ENCODE measurements around the gene CCBE1. TPM values are rescaled to one million over a fixed set of nuclear protein-coding genes. Genes with fewer than 3 reads are reported as not detected.

The CCBE1 gene
- total RNA-seq, 2 donors from 2014 or later = 0.27 to 3.1 TPM

DNA sequence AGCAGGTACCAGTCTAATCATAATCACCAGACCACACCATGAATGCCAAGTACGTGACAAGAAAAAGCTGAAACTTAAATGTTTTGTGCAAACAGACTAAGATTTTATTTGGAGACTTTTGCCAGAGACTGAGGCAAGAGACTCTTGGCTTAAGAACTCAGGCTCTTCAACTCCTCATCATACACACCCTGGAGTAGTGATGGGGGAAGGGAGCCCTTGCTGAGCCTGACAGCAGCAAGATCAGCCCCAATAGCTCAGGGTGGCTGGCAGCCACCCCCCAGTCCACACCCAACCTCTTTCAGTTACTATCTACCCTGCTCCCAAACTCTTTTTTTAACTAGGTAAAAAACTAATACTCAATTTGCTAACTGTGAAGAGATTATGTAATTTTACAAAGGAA is 114.8 kb downstream of the CCBE1 start:
- Histone ChIP-seq H3K9me3 (no peaks in the 10 kb centered on the region), H3K4me1 (no peaks in the 10 kb centered on the region), H3K27ac (no peak overlapping the region), H3K36me3 (no peaks in the 10 kb centered on the region), H3K9ac (ENCODE audit: low read depth in 2 of 2, low read length in 2 of 2) (no peak overlapping the region), H3K4me3 (no peak overlapping the region), H3K27me3 (no peaks in the 10 kb centered on the region)
- intact Hi-C loops (cut with DNase I) = no loop called here
- TF ChIP-seq CTCF (IDR thresholded peaks at IDR 0.05) = no peak
- DNase-seq = no peak

DNA sequence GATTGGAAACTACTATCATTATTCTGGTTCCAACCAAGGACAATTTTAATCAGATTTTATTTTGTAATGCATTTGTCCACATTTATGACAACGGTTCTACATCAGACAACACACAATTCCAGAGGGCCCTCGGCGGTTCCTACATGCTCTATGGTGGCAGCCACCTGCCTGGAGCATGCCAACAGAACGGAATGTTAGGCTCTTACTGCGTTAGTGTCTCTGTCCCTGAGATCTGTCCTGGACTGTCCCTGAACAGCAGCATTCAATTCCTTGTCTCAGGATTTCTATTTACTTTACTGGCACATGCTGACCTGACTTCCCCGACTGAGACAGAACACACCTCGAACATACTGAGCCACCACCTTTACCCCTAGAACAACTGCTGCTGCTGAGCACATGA is 117.7 kb downstream of the CCBE1 start:
- H3K9me3 ChIP-seq = no peaks in the 10 kb centered on the region
- no peak overlapping the region for H3K27ac ChIP-seq
- intact Hi-C loops (cut with DNase I) = no loop called here
- H3K4me1 ChIP-seq = no peaks in the 10 kb centered on the region
- no peak overlapping the region for H3K9ac ChIP-seq (ENCODE audit: low read depth in 2 of 2, low read length in 2 of 2)
- no peaks in the 10 kb centered on the region for H3K27me3 ChIP-seq
- H3K4me3 ChIP-seq = no peak overlapping the region
- DNase-seq = no peak
- H3K36me3 ChIP-seq = no peaks in the 10 kb centered on the region
- no peak for TF ChIP-seq CTCF (IDR thresholded peaks at IDR 0.05)

- H3K4me3 ChIP-seq = no peak overlapping the region
- TF ChIP-seq CTCF (IDR thresholded peaks at IDR 0.05) = no peak
- H3K27ac ChIP-seq = no peak overlapping the region
- H3K4me1 ChIP-seq = no peaks in the 10 kb centered on the region
- no peak overlapping the region for H3K9ac ChIP-seq (ENCODE audit: low read depth in 2 of 2, low read length in 2 of 2)
- intact Hi-C loops (cut with DNase I) = no loop called here
- no peaks in the 10 kb centered on the region for H3K36me3 ChIP-seq
- DNase-seq = no peak
- no peaks in the 10 kb centered on the region for H3K9me3 ChIP-seq
- no peaks in the 10 kb centered on the region for H3K27me3 ChIP-seq
These were observed 119.9 kb downstream of the CCBE1 start for GRCh38 chr18:59577386-59577655.

GRCh38 chr18:59576541-59577385 is 120.5 kb downstream of the CCBE1 start:
- no peaks in the 10 kb centered on the region for H3K4me1 ChIP-seq
- DNase-seq = no peak
- H3K9ac ChIP-seq (ENCODE audit: low read depth in 2 of 2, low read length in 2 of 2) = no peak overlapping the region
- H3K27ac ChIP-seq = no peak overlapping the region
- intact Hi-C loops (cut with DNase I) = no loop called here
- no peak for TF ChIP-seq CTCF (IDR thresholded peaks at IDR 0.05)
- no peaks in the 10 kb centered on the region for H3K9me3 ChIP-seq
- no peak overlapping the region for H3K4me3 ChIP-seq
- H3K27me3 ChIP-seq = no peaks in the 10 kb centered on the region
- no peaks in the 10 kb centered on the region for H3K36me3 ChIP-seq

- Histone ChIP-seq H3K4me1 (no peaks in the 10 kb centered on the region), H3K36me3 (no peaks in the 10 kb centered on the region), H3K9ac (ENCODE audit: low read depth in 2 of 2, low read length in 2 of 2) (no peak overlapping the region), H3K27me3 (no peaks in the 10 kb centered on the region), H3K9me3 (no peaks in the 10 kb centered on the region), H3K27ac (no peak overlapping the region), H3K4me3 (no peak overlapping the region)
- no peak for DNase-seq
- TF ChIP-seq CTCF (IDR thresholded peaks at IDR 0.05) = no peak
- intact Hi-C loops (cut with DNase I) = no loop called here
These were observed 121.2 kb downstream of the CCBE1 start for GRCh38 chr18:59575995-59576394.
